HepG2 (cell line): ENCODE results near the gene RRBP1. TPM values are rescaled to one million over a fixed set of nuclear protein-coding genes. Genes with fewer than 3 reads are reported as not detected.
A peak's percentile ranks its signal among the peaks of the same experiment; 100 is the strongest.

ENCODE experiments used
- ATAC-seq: fragments of 200-7000 bp; cut with Tn5 transposase; 3 replicates; pipeline ENCODE4 v1.9.1; 2020; ENCODE audit warnings: mild to moderate bottlenecking, moderate library complexity
- BruUV-seq: library from RNA; stranded (reverse); fragments of 400-500 nt; replicated peaks from 2 replicates; lab custom pipeline; 2021; lab: Mats Ljungman, UMichigan
- CTCF ChIA-PET: fragments of 300-600 bp; formaldehyde crosslinking; extraction: SDS; loops from one replicate; lab custom pipeline; 2021; ENCODE audit warnings: low total read pairs, inconsistent platforms, low intra/inter-chr PET ratio; lab: Yijun Ruan, JAX
- POLR2A ChIA-PET: fragments of 350-600 bp; sonication (Branson Sonifier 250); formaldehyde crosslinking; loops from one replicate; lab custom pipeline; 2020; ENCODE audit warnings: antibody characterized with exemption, inconsistent platforms; lab: Yijun Ruan, JAX
- DNase-seq: peaks from one replicate; pipeline ENCODE4 v3.0.0-alpha.2; 2015; ENCODE audit warnings: low spot score
- FAIRE-seq: peaks from 3 replicates; lab custom pipeline; 2011; peaks lifted over from hg19 to GRCh38; lab: Jason Lieb, UNC
- H2AFZ ChIP-seq: one replicate; pipeline ENCODE4 v1.6.1; 2011; ENCODE audit warnings: low read length, inconsistent platforms
- H3K27ac ChIP-seq: fragments of 300-600 bp; 3 replicates; pipeline ENCODE4 v1.8.0; 2011; ENCODE audit warnings: mixed run types, mild to moderate bottlenecking, mixed read lengths, low read length, inconsistent platforms; ENCODE audit not compliant: insufficient read depth; ENCODE audit errors: extremely low read length
- H3K27me3 ChIP-seq, 2 experiments: fragments of 200-600 bp in 1 of 2; 2 replicates in 1 of 2; 3 replicates in 1 of 2; pipeline versions ENCODE4 v1.6.0 to v1.8.0; 2011; ENCODE audit warnings: low read length in 2 of 2, mild to moderate bottlenecking in 2 of 2, moderate library complexity in 2 of 2, inconsistent platforms in 1 of 2; ENCODE audit not compliant: insufficient read depth in 2 of 2, control insufficient read depth in 1 of 2
- H3K36me3 ChIP-seq, 2 experiments: fragments of 200-600 bp in 1 of 2; replicated peaks in 1 of 2; 2 replicates in 1 of 2; 3 replicates in 1 of 2; pipeline versions ENCODE4 v1.5.1 to v1.8.0; 2011; ENCODE audit warnings: low read length in 2 of 2, inconsistent platforms in 1 of 2; ENCODE audit not compliant: insufficient read depth in 2 of 2, control insufficient read depth in 1 of 2
- H3K4me1 ChIP-seq: 2 replicates; pipeline ENCODE4 v1.5.1; 2012; ENCODE audit warnings: low read length, inconsistent platforms; ENCODE audit not compliant: insufficient read depth
- H3K4me2 ChIP-seq: 2 replicates; pipeline ENCODE4 v1.6.0; 2011; ENCODE audit warnings: low read depth, low read length, inconsistent platforms
- H3K4me3 ChIP-seq, 3 experiments: fragments of 200-600 bp in 1 of 3; sonication (generic), shearing (Covaris generic) in 1 of 3; replicated peaks in 1 of 3; 2 replicates each; pipeline ENCODE4 v1.5.1; 2011 to 2016; ENCODE audit warnings: low read length in 3 of 3, inconsistent platforms in 2 of 3, low read depth in 2 of 3, mild to moderate bottlenecking in 2 of 3, control low read depth in 1 of 3, mixed read lengths in 1 of 3; ENCODE audit not compliant: insufficient read depth in 1 of 3
- H3K79me2 ChIP-seq: one replicate; pipeline ENCODE4 v1.6.1; 2011; ENCODE audit warnings: low read length, inconsistent platforms; ENCODE audit not compliant: insufficient read depth
- H3K9ac ChIP-seq: 2 replicates; pipeline ENCODE4 v1.6.0; 2011; ENCODE audit warnings: mild to moderate bottlenecking, low read depth, low read length, inconsistent platforms; ENCODE audit not compliant: insufficient read depth
- H3K9me3 ChIP-seq: 2 replicates; pipeline ENCODE4 v1.5.1; 2012; ENCODE audit warnings: mild to moderate bottlenecking, low read length
- H4K20me1 ChIP-seq: 2 replicates; pipeline ENCODE4 v1.6.0; 2011; ENCODE audit warnings: inconsistent platforms, mild to moderate bottlenecking, low read length, moderate library complexity; ENCODE audit not compliant: insufficient read depth
- GATA4 ChIP-seq: sonication (generic); IDR thresholded peaks from 2 replicates; pipeline ENCODE4 v1.6.1; 2016; ENCODE audit warnings: antibody characterized with exemption, low read depth, borderline replicate concordance
- KDM2A ChIP-seq: sonication (generic); formaldehyde crosslinking; IDR thresholded peaks from 2 replicates; pipeline ENCODE4 v1.4.0; 2020; ENCODE audit warnings: low read depth, missing genetic modification reagents, borderline replicate concordance
- MAFF ChIP-seq: IDR thresholded peaks from 2 replicates; pipeline ENCODE4 v1.6.1; 2011; ENCODE audit warnings: low read depth, low read length, improper control_type of control experiment
- MAFK ChIP-seq, 2 experiments: IDR thresholded peaks in 1 of 2; conservative IDR thresholded peaks in 1 of 2; 2 replicates each; pipeline ENCODE4 v1.6.1; 2011; ENCODE audit warnings: improper control_type of control experiment in 2 of 2, low read length in 2 of 2
- SOX13 ChIP-seq, 3 experiments: fragments of 450-650 bp in 1 of 3; sonication (generic) in 1 of 3; formaldehyde crosslinking in 1 of 3; IDR thresholded peaks in 2 of 3; conservative IDR thresholded peaks in 1 of 3; 2 replicates each; pipeline versions ENCODE4 v1.5.0 to v1.6.1; 2016 to 2020; ENCODE audit warnings: antibody characterized with exemption in 1 of 3, mild to moderate bottlenecking in 1 of 3, missing compliant biosample characterization in 1 of 3, missing genetic modification reagents in 1 of 3, moderate library complexity in 1 of 3
- ZFX ChIP-seq: sonication (generic); formaldehyde crosslinking; IDR thresholded peaks from 2 replicates; pipeline ENCODE4 v1.4.0; 2020; ENCODE audit warnings: mild to moderate bottlenecking, low read depth, missing genetic modification reagents, moderate library complexity
- ZNF343 ChIP-seq: sonication (generic); formaldehyde crosslinking; IDR thresholded peaks from 2 replicates; pipeline ENCODE4 v1.4.0; 2020; ENCODE audit warnings: mild to moderate bottlenecking, missing genetic modification reagents
- ZNF460 ChIP-seq: sonication (generic); formaldehyde crosslinking; IDR thresholded peaks from 2 replicates; pipeline ENCODE4 v1.5.1; 2020; ENCODE audit warnings: missing genetic modification reagents, mild to moderate bottlenecking, borderline replicate concordance
- ZNF761 ChIP-seq: sonication (generic); formaldehyde crosslinking; conservative IDR thresholded peaks from 2 replicates; pipeline ENCODE4 v1.4.0; 2020; ENCODE audit warnings: mild to moderate bottlenecking, missing genetic modification reagents
- WGBS: methylation state at CpG from one replicate; pipeline ENCODE4 v1.1.6; 2017; ENCODE audit warnings: low lambda C conversion rate; 5-methylcytosine and 5-hydroxymethylcytosine counted together
- in situ Hi-C: cut with HindIII; loops from 2 replicates; pipeline ENCODE4 v1.10.0; 2017; ENCODE audit warnings: low pct_unique_long_range_greater_than_20kb; ENCODE audit not compliant: extremely low pct_ligation_motif_present
- intact Hi-C: fragments of 100-400 bp; cut with micrococcal nuclease; formaldehyde crosslinking; loops from one replicate; pipeline ENCODE4 v1.10.0; 2022; ENCODE audit not compliant: unreplicated experiment
- polyA plus RNA-seq, 8 experiments: library from polyadenylated mRNA; depleted of rRNA in 3 of 8; stranded (reverse) in 7 of 8; unstranded in 1 of 8; fragments of >200 nt; fragmentation: Illumina TruSeq in 4 of 8; extraction: Trizol in 4 of 8; gene quantifications; 2 replicates each; pipeline versions ENCODE4 v1.2.1 to v1.2.3, GENCODE V29; 2011 to 2016; ENCODE audit warnings: low read depth in 4 of 8, missing spikeins in 1 of 8, mixed read lengths in 1 of 8; ENCODE audit not compliant: insufficient read depth in 1 of 8
- total RNA-seq, 5 experiments: library from RNA; depleted of rRNA; stranded (reverse); fragments of >200 nt; fragmentation: Illumina TruSeq; extraction: Trizol; gene quantifications; 2 replicates each; pipeline ENCODE4 v1.2.3, GENCODE V29; 2016; ENCODE audit warnings: low read depth in 1 of 5
- TF ChIP-seq, protein P1 (sequence below): sonication (generic); formaldehyde crosslinking; IDR thresholded peaks from 2 replicates; pipeline ENCODE4 v1.8.1; 2023; ENCODE audit warnings: mild to moderate bottlenecking, inconsistent platforms, moderate library complexity, missing genetic modification reagents, borderline replicate concordance

The RRBP1 gene
- total and polyA plus RNA-seq, 2 of the 13 experiments (the other 11 are each of a cell fraction or from before 2014, with no cell fraction given) = 150 to 222 TPM

DNA sequence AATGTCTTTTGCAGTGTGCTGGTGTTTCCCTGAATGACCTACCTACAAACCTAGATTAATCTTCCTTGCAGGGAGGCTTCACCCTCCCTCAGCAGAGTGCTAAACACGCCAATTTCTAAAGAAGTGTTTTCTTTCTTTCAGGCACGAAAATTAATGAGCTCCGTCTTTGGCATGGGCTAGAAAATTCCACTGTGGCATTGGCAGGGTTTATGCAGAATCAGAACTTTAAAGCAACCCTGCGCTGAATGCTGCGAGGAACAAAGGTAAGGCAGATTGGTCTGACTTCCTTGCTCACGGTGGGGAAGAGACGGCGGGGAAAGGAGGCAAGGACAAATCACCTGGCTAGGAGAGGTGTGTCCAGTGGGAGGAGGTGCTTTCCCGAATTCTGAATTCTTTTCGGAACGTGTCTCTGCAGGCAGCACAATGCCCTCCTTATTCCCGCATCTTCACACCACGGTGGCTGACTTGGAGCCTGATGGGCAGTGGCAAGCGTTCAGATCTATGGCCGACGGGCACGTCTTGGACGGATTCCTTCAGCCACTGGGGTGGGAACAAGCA, 11.5 kb upstream of the RRBP1 start (continued):
- TF ChIP-seq, protein P1, sequence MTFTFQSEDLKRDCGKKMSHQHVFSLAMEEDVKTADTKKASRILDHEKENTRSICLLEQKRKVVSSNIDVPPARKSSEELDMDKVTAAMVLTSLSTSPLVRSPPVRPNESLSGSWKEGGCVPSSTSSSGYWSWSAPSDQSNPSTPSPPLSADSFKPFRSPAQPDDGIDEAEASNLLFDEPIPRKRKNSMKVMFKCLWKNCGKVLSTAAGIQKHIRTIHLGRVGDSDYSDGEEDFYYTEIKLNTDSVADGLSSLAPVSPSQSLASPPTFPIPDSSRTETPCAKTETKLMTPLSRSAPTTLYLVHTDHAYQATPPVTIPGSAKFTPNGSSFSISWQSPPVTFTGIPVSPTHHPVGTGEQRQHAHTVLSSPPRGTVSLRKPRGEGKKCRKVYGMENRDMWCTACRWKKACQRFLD (CRISPR knock-in tag) = no peak
- TF ChIP-seq ZFX (CRISPR knock-in tag) = 0 out of 2 replicates have a peak, but pooled peaks have one; percentile 18
- no peak for TF ChIP-seq GATA4
- TF ChIP-seq ZNF343 (CRISPR knock-in tag) = no peak
- no peak for TF ChIP-seq ZNF761 (CRISPR knock-in tag)
- TF ChIP-seq SOX13 (IDR thresholded peaks at IDR 0.05) = no peak
- TF ChIP-seq SOX13 (CRISPR knock-in tag; conservative IDR thresholded peaks at IDR 0.05 in 1 of 2, IDR thresholded peaks at IDR 0.05 in 1 of 2) = no peak
- TF ChIP-seq KDM2A = no peak

DNA sequence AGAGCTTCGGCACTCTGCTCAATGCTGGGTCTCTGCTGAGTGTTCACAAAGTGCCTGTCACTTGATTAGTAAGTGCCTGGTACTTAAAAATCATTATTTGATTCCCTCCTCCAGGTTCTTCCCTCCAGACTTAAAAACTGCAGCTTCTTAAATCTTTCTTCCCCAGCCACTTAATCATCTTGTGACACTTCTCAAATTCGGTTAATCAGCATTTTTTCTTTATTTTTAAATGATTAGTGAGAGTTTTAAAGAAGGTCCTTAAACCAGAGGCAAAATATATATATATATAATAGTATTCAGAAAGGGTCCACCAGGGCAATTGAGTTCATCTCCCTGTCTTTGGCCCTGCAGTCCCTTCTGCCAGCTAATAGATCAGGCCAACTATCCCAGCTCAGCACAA, 9.7 kb upstream of the RRBP1 start:
- Histone ChIP-seq H3K9ac (no peak overlapping the region), H3K36me3 (no peaks in the 10 kb centered on the region), H3K27me3 (peaks cover 2 to 57% of the 10 kb centered on the region in 2 experiments; a peak in 4 of 5 replicates), H3K4me3 (no peak overlapping the region), H3K4me2 (no peak overlapping the region), H3K27ac (no peak overlapping the region), H2AFZ (no peak overlapping the region), H4K20me1 (no peaks in the 10 kb centered on the region), H3K4me1 (no peaks in the 10 kb centered on the region), H3K9me3 (peaks cover 15% of the 10 kb centered on the region; the same call in 1 of the 2 replicates), H3K79me2 (no peaks in the 10 kb centered on the region)
- DNase-seq (no peak), ATAC-seq (no peak), FAIRE-seq (no peak)
- POLR2A ChIA-PET = interaction anchor here (1.3 kb wide), 1 partner anchor 9 kb away, joined by 4 read pairs; the partner anchor contains the start of gene RRBP1
- intact Hi-C loops (no loop called here), in situ Hi-C loops (no loop called here)
- BruUV-seq = no TSS peak
- 15% methylated on average over 2 of the region's 2 CpGs for WGBS
- CTCF ChIA-PET = no interaction called here
- TF ChIP-seq ZNF460 = no peak
- TF ChIP-seq MAFK (conservative IDR thresholded peaks at IDR 0.05 in 1 of 2, IDR thresholded peaks at IDR 0.05 in 1 of 2; ENCODE audit: low read length in 2 of 2) = peak; percentile 65 to 76
- peak; percentile 41; the same call in 1 of the 2 replicates for TF ChIP-seq MAFF
